CD14-positive monocyte (primary cell): Measurements from ENCODE around the gene KMT2A. TPM values are rescaled to one million over a fixed set of nuclear protein-coding genes. Genes with fewer than 3 reads are reported as not detected.

ENCODE experiments used
- DNase-seq, 3 donors: peaks; one replicate each; pipeline ENCODE4 v3.0.0-alpha.2; 2011 to 2022
- H2AFZ ChIP-seq: 2 replicates; pipeline ENCODE4 v1.6.0; 2012; ENCODE audit warnings: mild to moderate bottlenecking, low read depth, low read length, inconsistent platforms; ENCODE audit not compliant: insufficient read depth, poor library complexity, severe bottlenecking
- H3K27ac ChIP-seq, 2 donors: 1 replicate in 1 of 2; 2 replicates in 1 of 2; pipeline ENCODE4 v1.5.1; 2012 to 2013; ENCODE audit warnings: low read length in 2 of 2, control low read depth in 1 of 2, inconsistent platforms in 1 of 2, low read depth in 1 of 2, mild to moderate bottlenecking in 1 of 2
- H3K27me3 ChIP-seq, 2 donors: one replicate each; pipeline versions ENCODE4 v1.6.0 to v1.6.1; 2011 to 2013; ENCODE audit warnings: low read length in 2 of 2; ENCODE audit not compliant: control insufficient read depth in 2 of 2, insufficient read depth in 2 of 2
- H3K36me3 ChIP-seq, 2 donors: replicated peaks in 1 of 2; 1 replicate in 1 of 2; 2 replicates in 1 of 2; pipeline versions ENCODE4 v1.5.1 to v1.6.1; 2012 to 2013; ENCODE audit warnings: low read length in 2 of 2, control low read depth in 1 of 2, inconsistent platforms in 1 of 2, mild to moderate bottlenecking in 1 of 2; ENCODE audit not compliant: insufficient read depth in 2 of 2, control insufficient read depth in 1 of 2
- H3K4me1 ChIP-seq, 2 donors: 1 replicate in 1 of 2; 2 replicates in 1 of 2; pipeline versions ENCODE4 v1.5.1 to v1.6.1; 2012 to 2013; ENCODE audit warnings: low read length in 2 of 2, control low read depth in 1 of 2, inconsistent platforms in 1 of 2, mild to moderate bottlenecking in 1 of 2, moderate library complexity in 1 of 2; ENCODE audit not compliant: insufficient read depth in 2 of 2, control insufficient read depth in 1 of 2
- H3K4me2 ChIP-seq: replicated peaks from 2 replicates; pipeline ENCODE3; 2012; ENCODE audit warnings: low read length, moderate library complexity, mild to moderate bottlenecking; ENCODE audit not compliant: poor library complexity, severe bottlenecking; ENCODE audit errors: extremely low read depth
- H3K4me3 ChIP-seq, 3 experiments: fragments of 200-600 bp in 1 of 3; sonication (generic) in 1 of 3; replicated peaks in 1 of 3; 1 replicate in 2 of 3; 2 replicates in 1 of 3; pipeline ENCODE4 v1.5.1; 2011 to 2013; ENCODE audit warnings: low read length in 3 of 3, mild to moderate bottlenecking in 3 of 3, control low read depth in 2 of 3, low read depth in 2 of 3, inconsistent platforms in 1 of 3, moderate library complexity in 1 of 3
- H3K79me2 ChIP-seq: 2 replicates; pipeline ENCODE4 v1.6.0; 2012; ENCODE audit warnings: mild to moderate bottlenecking, control low read depth, inconsistent platforms, low read length, moderate library complexity; ENCODE audit not compliant: insufficient read depth
- H3K9ac ChIP-seq: 2 replicates; pipeline ENCODE4 v1.6.0; 2017; ENCODE audit warnings: low read length, mild to moderate bottlenecking; ENCODE audit not compliant: insufficient read depth, poor library complexity, severe bottlenecking
- H3K9me3 ChIP-seq, 2 donors: replicated peaks in 1 of 2; 1 replicate in 1 of 2; 2 replicates in 1 of 2; pipeline versions ENCODE4 v1.5.1 to v1.6.1; 2012 to 2013; ENCODE audit warnings: low read length in 2 of 2, control low read depth in 1 of 2; ENCODE audit not compliant: control insufficient read depth in 1 of 2, insufficient read depth in 1 of 2
- H4K20me1 ChIP-seq: 2 replicates; pipeline ENCODE4 v1.6.0; 2012; ENCODE audit warnings: mild to moderate bottlenecking, low read length, control low read depth, moderate library complexity; ENCODE audit not compliant: insufficient read depth
- H3K27ac Mint-ChIP-seq, 7 donors: one replicate each; pipeline ENCODE4 v1.8.0; 2020; ENCODE audit warnings: mild to moderate bottlenecking in 7 of 7, mixed read lengths in 7 of 7, moderate library complexity in 6 of 7, inconsistent platforms in 2 of 7
- H3K27me3 Mint-ChIP-seq, 3 donors: one replicate each; pipeline ENCODE4 v1.8.0; 2021 to 2022; ENCODE audit warnings: low read depth in 3 of 3, mild to moderate bottlenecking in 3 of 3, mixed read lengths in 3 of 3, moderate library complexity in 3 of 3, inconsistent platforms in 1 of 3
- H3K36me3 Mint-ChIP-seq, 2 donors: one replicate each; pipeline ENCODE4 v1.8.0; 2020; ENCODE audit warnings: mixed read lengths in 2 of 2, inconsistent platforms in 1 of 2, mild to moderate bottlenecking in 1 of 2
- H3K4me1 Mint-ChIP-seq: one replicate; pipeline ENCODE4 v1.8.0; 2020; ENCODE audit warnings: mild to moderate bottlenecking, mixed read lengths
- H3K4me3 Mint-ChIP-seq, 2 donors: one replicate each; pipeline ENCODE4 v1.8.0; 2020; ENCODE audit warnings: mild to moderate bottlenecking in 2 of 2, mixed read lengths in 2 of 2, moderate library complexity in 1 of 2
- H3K9me3 Mint-ChIP-seq, 7 donors: one replicate each; pipeline ENCODE4 v1.8.0; 2020 to 2022; ENCODE audit warnings: mixed read lengths in 7 of 7, mild to moderate bottlenecking in 6 of 7, moderate library complexity in 6 of 7, inconsistent platforms in 2 of 7
- WGBS: methylation state at CpG from one replicate; pipeline ENCODE4 v1.1.5; 2013; ENCODE audit warnings: missing lambda C conversion rate; ENCODE audit not compliant: insufficient coverage; 5-methylcytosine and 5-hydroxymethylcytosine counted together
- intact Hi-C, 2 donors: fragments of 100-400 bp; cut with micrococcal nuclease; formaldehyde crosslinking; loops; one replicate each; pipeline versions ENCODE4 v1.15.0 to v1.15.1; 2023
- polyA plus RNA-seq, 3 donors: library from polyadenylated mRNA; depleted of rRNA in 1 of 3; unstranded in 2 of 3; stranded (reverse) in 1 of 3; fragments of 300-500 nt in 2 of 3; fragments of >200 nt in 1 of 3; fragmentation: Illumina TruSeq in 2 of 3; gene quantifications; 1 replicate in 2 of 3; 2 replicates in 1 of 3; pipeline ENCODE4 v1.2.3, GENCODE V29; 2012 to 2021
- TF ChIP-seq, protein P1 (sequence below): fragments of 200-600 bp; IDR thresholded peaks from one replicate; pipeline ENCODE4 v1.8.0; 2022; ENCODE audit warnings: antibody characterized with exemption, mild to moderate bottlenecking

The KMT2A gene
- polyA plus RNA-seq, 3 donors: 3.3 to 21.7 (median 3.5) TPM

DNA sequence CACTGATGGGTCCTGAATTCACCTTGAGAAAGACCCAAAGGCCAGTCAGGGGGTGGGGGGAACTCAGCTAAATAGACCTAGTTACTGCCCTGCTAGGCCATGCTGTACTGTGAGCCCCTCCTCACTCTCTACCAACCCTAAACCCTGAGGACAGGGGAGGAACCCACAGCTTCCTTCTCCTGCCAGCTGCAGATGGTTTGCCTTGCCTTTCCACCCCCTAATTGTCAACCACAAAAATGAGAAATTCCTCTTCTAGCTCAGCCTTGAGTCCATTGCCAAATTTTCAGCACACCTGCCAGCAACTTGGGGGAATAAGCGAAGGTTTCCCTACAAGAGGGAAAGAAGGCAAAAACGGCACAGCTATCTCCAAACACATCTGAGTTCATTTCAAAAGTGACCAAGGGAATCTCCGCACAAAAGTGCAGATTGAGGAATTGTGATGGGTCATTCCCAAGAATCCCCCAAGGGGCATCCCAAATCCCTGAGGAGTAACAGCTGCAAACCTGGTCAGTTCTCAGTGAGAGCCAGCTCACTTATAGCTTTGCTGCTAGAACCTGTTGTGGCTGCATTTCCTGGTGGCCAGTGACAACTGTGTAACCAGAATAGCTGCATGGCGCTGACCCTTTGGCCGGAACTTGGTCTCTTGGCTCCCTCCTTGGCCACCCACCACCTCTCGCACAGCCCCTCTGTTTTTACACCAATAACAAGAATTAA, 88.6 kb downstream of the KMT2A start:
- peaks cover 46 to 63% of the 10 kb centered on the region in 2 donors for H3K36me3 Mint-ChIP-seq
- H3K79me2 ChIP-seq: no peaks in the 10 kb centered on the region
- no peak overlapping the region for H3K4me3 ChIP-seq
- peaks cover 34 to 47% of the 10 kb centered on the region in 2 donors for H3K36me3 ChIP-seq
- H3K9me3 ChIP-seq: no peaks in the 10 kb centered on the region
- peaks cover 11 to 16% (median 11%) of the 10 kb centered on the region in 3 donors for H3K27me3 Mint-ChIP-seq
- peaks cover 15 to 17% of the 10 kb centered on the region in 2 donors for H3K4me1 ChIP-seq
- H3K4me3 Mint-ChIP-seq: no peak overlapping the region
- H3K27ac Mint-ChIP-seq: peak overlapping the region in 3 of 7 donors; percentile 34 to 70 (median 49)
- TF ChIP-seq, protein P1, sequence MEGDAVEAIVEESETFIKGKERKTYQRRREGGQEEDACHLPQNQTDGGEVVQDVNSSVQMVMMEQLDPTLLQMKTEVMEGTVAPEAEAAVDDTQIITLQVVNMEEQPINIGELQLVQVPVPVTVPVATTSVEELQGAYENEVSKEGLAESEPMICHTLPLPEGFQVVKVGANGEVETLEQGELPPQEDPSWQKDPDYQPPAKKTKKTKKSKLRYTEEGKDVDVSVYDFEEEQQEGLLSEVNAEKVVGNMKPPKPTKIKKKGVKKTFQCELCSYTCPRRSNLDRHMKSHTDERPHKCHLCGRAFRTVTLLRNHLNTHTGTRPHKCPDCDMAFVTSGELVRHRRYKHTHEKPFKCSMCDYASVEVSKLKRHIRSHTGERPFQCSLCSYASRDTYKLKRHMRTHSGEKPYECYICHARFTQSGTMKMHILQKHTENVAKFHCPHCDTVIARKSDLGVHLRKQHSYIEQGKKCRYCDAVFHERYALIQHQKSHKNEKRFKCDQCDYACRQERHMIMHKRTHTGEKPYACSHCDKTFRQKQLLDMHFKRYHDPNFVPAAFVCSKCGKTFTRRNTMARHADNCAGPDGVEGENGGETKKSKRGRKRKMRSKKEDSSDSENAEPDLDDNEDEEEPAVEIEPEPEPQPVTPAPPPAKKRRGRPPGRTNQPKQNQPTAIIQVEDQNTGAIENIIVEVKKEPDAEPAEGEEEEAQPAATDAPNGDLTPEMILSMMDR: no peak
- H3K9me3 Mint-ChIP-seq: peaks cover 0 to 2% (median 0%) of the 10 kb centered on the region in 7 donors
- H4K20me1 ChIP-seq: peaks cover 13% of the 10 kb centered on the region
- H3K27me3 ChIP-seq: peaks cover 5 to 10% of the 10 kb centered on the region in 2 donors
- H3K9ac ChIP-seq: no peak overlapping the region
- H3K4me2 ChIP-seq: no peak overlapping the region
- H3K4me1 Mint-ChIP-seq: peaks cover 32% of the 10 kb centered on the region
- no peak overlapping the region for H2AFZ ChIP-seq
- intact Hi-C loops: no loop called here
- no peak for DNase-seq
- no peak overlapping the region for H3K27ac ChIP-seq
- 64% methylated on average over 5 of the region's 6 CpGs for WGBS

DNA sequence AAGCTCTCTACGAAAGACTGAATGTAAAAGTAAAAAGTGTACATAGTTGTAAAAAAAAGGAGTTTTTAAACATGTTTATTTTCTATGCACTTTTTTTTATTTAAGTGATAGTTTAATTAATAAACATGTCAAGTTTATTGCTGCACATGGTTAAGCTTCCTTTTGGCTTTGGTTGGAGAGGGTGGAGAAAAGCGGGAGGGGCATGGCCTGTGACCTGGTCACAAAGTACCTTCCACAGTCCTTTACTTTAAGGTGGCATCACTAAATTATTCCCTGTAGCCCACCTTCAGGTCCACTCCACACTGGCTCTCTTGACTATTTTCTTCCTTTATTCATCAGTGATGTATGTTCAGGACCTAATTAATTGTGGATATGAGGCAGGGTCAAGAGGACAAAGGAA, 90.4 kb downstream of the KMT2A start:
- Histone ChIP-seq H3K4me2 (no peak overlapping the region), H3K9ac (no peak overlapping the region), H3K27ac (no peak overlapping the region), H3K4me3 (no peak overlapping the region), H3K9me3 (no peaks in the 10 kb centered on the region), H3K4me1 (peaks cover 25 to 34% of the 10 kb centered on the region in 2 donors), H4K20me1 (peaks cover 13% of the 10 kb centered on the region), H2AFZ (no peak overlapping the region), H3K36me3 (peaks cover 16 to 30% of the 10 kb centered on the region in 2 donors), H3K79me2 (no peaks in the 10 kb centered on the region), H3K27me3 (peaks cover 8 to 21% of the 10 kb centered on the region in 2 donors)
- no peak for DNase-seq
- intact Hi-C loops: no loop called here
- H3K9me3 Mint-ChIP-seq: peaks cover 0 to 4% (median 0%) of the 10 kb centered on the region in 7 donors
- TF ChIP-seq, protein P1: no peak
- WGBS: no CpG with 5 or more reads among the region's 2 CpGs
- peaks cover 30 to 45% of the 10 kb centered on the region in 2 donors for H3K36me3 Mint-ChIP-seq
- peaks cover 41% of the 10 kb centered on the region for H3K4me1 Mint-ChIP-seq
- peaks cover 23 to 29% (median 27%) of the 10 kb centered on the region in 3 donors for H3K27me3 Mint-ChIP-seq
- H3K27ac Mint-ChIP-seq: no peak overlapping the region
- H3K4me3 Mint-ChIP-seq: no peak overlapping the region
